HG02852 (cell line): ENCODE measurements around the gene GAS2L3.
"Not testable (repeated sequence)": the region's sequence is repeated elsewhere in the genome, so short reads cannot be mapped to it uniquely, and the experiment has no call there.

ENCODE experiments used
- ATAC-seq: cut with Tn5 transposase; IDR thresholded peaks from one replicate; pipeline ENCODE4 v1.9.1; 2021; ENCODE audit warnings: mild to moderate bottlenecking, moderate library complexity; ENCODE audit not compliant: unreplicated experiment

GAS2L3 gene

GRCh38 chr12:100574187-100575074, 947 bp downstream of the GAS2L3 start:
- peak; percentile 1 for ATAC-seq

- ATAC-seq = no peak
Measured at GRCh38 chr12:100576331-100577036, 3.0 kb downstream of the GAS2L3 start.

GRCh38 chr12:100578923-100579322, 5.4 kb downstream of the GAS2L3 start:
- no peak for ATAC-seq

- ATAC-seq = no peak
Measured at GRCh38 chr12:100579844-100580243, 6.4 kb downstream of the GAS2L3 start.

- ATAC-seq = no peak
Measured at GRCh38 chr12:100584256-100584655, 10.8 kb downstream of the GAS2L3 start.

GRCh38 chr12:100591979-100592378, 18.5 kb downstream of the GAS2L3 start:
- no peak for ATAC-seq

- no peak for ATAC-seq
Measured at GRCh38 chr12:100593490-100593889, 20.0 kb downstream of the GAS2L3 start.

- ATAC-seq = no peak
Measured at GRCh38 chr12:100601626-100602025, 28.1 kb downstream of the GAS2L3 start.

GRCh38 chr12:100602997-100603396, 29.5 kb downstream of the GAS2L3 start:
- not testable (repeated sequence) for ATAC-seq

GRCh38 chr12:100608776-100609175, 35.3 kb downstream of the GAS2L3 start:
- no peak for ATAC-seq

- no peak for ATAC-seq
Measured at GRCh38 chr12:100610666-100611430, 37.4 kb downstream of the GAS2L3 start.

GRCh38 chr12:100612606-100613005, 39.1 kb downstream of the GAS2L3 start:
- ATAC-seq = no peak

- no peak for ATAC-seq
Measured at GRCh38 chr12:100624571-100624970, 51.1 kb downstream of the GAS2L3 start.

GRCh38 chr12:100632445-100632892, 59.0 kb downstream of the GAS2L3 start:
- ATAC-seq = no peak

- not testable (repeated sequence) for ATAC-seq
Measured at GRCh38 chr12:100633082-100633785, 59.8 kb downstream of the GAS2L3 start.

GRCh38 chr12:100643246-100643645, 69.8 kb downstream of the GAS2L3 start:
- ATAC-seq = no peak

- ATAC-seq = no peak
Measured at GRCh38 chr12:100646896-100647295, 73.4 kb downstream of the GAS2L3 start.

- no peak for ATAC-seq
Measured at GRCh38 chr12:100651108-100651507, 77.6 kb downstream of the GAS2L3 start.

- ATAC-seq = no peak
Measured at GRCh38 chr12:100651694-100652093, 78.2 kb downstream of the GAS2L3 start.

- no peak for ATAC-seq
Measured at GRCh38 chr12:100652488-100652887, 79.0 kb downstream of the GAS2L3 start.

- ATAC-seq = no peak
Measured at GRCh38 chr12:100656141-100656540, 82.7 kb downstream of the GAS2L3 start.
